ENCODE results near the gene MED9. TPM values are rescaled to one million over a fixed set of nuclear protein-coding genes. Genes with fewer than 3 reads are reported as not detected.
A peak's percentile ranks its signal among the peaks of the same experiment; 100 is the strongest.

The MED9 gene
- total and polyA plus RNA-seq, 12 donors = 8.2 to 41.2 (median 18.4) TPM

DNA sequence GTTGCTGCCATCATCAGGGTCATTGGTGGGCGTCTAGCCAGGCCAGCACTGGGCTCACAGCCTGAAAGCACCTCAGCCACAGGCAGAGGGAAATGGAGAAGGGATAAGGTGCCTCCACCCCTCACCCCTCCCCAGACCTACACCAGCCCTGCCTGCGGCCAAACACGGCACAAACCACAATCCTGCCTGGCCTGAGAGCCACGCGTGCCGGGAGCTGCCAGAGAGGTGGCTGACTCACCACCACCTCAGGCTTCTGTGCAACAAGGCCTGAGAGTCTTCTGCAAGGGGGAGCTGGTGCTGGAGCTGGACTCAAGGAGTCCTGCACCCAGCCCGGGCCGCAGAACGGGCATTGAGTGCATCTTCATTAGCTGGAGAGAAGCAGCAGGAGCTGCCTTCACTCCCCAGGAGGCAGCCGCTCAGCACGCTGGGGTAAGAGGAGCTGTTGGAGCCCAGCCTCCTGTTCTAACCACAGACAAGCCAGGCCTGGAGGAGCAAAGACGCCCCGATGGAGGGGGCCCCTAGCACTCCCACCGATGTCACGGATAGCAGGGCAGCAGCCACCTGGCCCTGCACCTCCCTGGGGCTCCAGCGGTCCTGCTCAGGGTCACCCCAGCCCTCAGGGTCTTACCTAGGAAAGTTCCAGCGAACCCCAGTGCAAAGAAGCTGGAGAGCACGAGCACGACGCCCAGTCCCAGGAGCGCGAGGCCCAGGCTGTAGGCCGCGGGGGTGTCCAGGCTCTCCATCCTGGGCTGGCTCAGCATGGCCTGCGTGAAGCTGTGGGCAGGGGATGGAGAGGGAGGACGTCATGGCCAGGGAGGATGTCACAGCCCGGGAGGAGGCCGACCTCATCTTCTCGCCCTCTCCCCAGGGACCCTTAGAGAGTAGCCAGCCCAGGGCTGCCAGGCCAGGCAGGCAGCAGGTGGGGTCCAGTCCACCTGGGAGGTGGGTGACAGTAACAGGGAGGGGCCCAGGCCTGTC, 35.4 kb downstream of the MED9 start:
- Histone ChIP-seq H3K27me3 (no peaks in the 10 kb centered on the region), H3K4me3 (no peak overlapping the region), H3K4me1 (replicated peaks in 1 of 2) (no peaks in the 10 kb centered on the region), H3K27ac (no peak overlapping the region), H3K36me3 (replicated peaks in 1 of 2) (no peaks in the 10 kb centered on the region), H3K9me3 (replicated peaks in 1 of 3) (no peaks in the 10 kb centered on the region)
- intact Hi-C loops (cut with DNase I) = no loop called here
- TF ChIP-seq, protein P1, sequence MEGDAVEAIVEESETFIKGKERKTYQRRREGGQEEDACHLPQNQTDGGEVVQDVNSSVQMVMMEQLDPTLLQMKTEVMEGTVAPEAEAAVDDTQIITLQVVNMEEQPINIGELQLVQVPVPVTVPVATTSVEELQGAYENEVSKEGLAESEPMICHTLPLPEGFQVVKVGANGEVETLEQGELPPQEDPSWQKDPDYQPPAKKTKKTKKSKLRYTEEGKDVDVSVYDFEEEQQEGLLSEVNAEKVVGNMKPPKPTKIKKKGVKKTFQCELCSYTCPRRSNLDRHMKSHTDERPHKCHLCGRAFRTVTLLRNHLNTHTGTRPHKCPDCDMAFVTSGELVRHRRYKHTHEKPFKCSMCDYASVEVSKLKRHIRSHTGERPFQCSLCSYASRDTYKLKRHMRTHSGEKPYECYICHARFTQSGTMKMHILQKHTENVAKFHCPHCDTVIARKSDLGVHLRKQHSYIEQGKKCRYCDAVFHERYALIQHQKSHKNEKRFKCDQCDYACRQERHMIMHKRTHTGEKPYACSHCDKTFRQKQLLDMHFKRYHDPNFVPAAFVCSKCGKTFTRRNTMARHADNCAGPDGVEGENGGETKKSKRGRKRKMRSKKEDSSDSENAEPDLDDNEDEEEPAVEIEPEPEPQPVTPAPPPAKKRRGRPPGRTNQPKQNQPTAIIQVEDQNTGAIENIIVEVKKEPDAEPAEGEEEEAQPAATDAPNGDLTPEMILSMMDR (IDR thresholded peaks at IDR 0.05) = no peak
- TF ChIP-seq POLR2A (IDR thresholded peaks at IDR 0.05) = no peak
- 76 to 88% (median 81%) methylated on average over 12 to 29 of the region's 29 CpGs for whole genome bisulfite sequencing, 4 donors
- peak in 4 of 7 donors; percentile 49 to 57 (median 55) for DNase-seq

DNA sequence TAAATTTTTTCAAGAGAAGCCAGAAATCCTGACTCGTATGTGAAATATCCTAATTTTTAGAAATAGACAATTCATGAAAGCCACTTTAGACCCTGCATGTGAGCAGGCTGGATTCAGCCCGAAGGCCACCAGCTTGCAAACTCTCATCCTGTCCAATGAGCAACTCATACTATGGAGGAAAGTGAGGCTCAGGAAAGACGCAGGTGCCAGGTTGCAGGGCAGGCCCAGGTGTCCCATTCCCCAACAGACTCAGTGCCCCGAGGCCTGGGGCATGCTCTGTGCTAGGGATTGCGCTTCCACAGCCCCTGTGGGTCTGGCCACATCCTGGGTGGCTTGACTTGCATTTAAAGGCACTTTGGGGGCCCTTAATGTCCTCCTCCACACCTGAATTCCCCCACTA, 36.1 kb downstream of the MED9 start:
- Histone ChIP-seq H3K4me1 (replicated peaks in 1 of 2) (no peaks in the 10 kb centered on the region), H3K9me3 (replicated peaks in 1 of 3) (no peaks in the 10 kb centered on the region), H3K27ac (no peak overlapping the region), H3K36me3 (replicated peaks in 1 of 2) (no peaks in the 10 kb centered on the region), H3K4me3 (no peak overlapping the region), H3K27me3 (no peaks in the 10 kb centered on the region)
- TF ChIP-seq, protein P1 (IDR thresholded peaks at IDR 0.05) = no peak
- no peak for TF ChIP-seq POLR2A (IDR thresholded peaks at IDR 0.05)
- intact Hi-C loops (cut with DNase I) = no loop called here
- 91 to 99% (median 93%) methylated on average over 4 to 5 of the region's 5 CpGs for WGBS, 4 donors
- DNase-seq = no peak

DNA sequence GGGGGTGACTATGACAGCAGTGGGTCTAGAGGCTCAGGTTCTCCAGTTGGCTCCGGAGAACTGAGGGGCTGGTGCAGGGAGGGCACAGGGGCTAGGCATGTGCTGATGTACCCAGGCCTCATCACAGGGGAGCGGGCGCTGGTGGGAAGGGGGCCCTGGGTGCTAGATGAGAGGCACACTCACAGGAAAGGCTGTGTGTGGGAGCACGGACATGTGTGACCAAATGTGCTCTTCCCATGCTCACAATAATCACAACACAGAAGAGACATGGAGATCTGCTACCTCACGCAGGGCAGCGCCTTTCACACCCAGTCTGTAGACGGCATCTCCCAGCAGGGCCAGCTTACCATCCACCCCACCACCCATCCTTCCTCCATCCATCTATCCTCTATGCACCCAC, 36.8 kb downstream of the MED9 start:
- Histone ChIP-seq H3K36me3 (replicated peaks in 1 of 2) (no peaks in the 10 kb centered on the region), H3K27ac (no peak overlapping the region), H3K4me3 (no peak overlapping the region), H3K9me3 (replicated peaks in 1 of 3) (no peaks in the 10 kb centered on the region), H3K27me3 (no peaks in the 10 kb centered on the region), H3K4me1 (replicated peaks in 1 of 2) (no peaks in the 10 kb centered on the region)
- 94 to 98% (median 96%) methylated on average over 7 of the region's 7 CpGs for WGBS, 4 donors
- TF ChIP-seq POLR2A (IDR thresholded peaks at IDR 0.05) = no peak
- TF ChIP-seq, protein P1 (IDR thresholded peaks at IDR 0.05) = no peak
- DNase-seq = no peak
- intact Hi-C loops (cut with DNase I) = no loop called here

DNA sequence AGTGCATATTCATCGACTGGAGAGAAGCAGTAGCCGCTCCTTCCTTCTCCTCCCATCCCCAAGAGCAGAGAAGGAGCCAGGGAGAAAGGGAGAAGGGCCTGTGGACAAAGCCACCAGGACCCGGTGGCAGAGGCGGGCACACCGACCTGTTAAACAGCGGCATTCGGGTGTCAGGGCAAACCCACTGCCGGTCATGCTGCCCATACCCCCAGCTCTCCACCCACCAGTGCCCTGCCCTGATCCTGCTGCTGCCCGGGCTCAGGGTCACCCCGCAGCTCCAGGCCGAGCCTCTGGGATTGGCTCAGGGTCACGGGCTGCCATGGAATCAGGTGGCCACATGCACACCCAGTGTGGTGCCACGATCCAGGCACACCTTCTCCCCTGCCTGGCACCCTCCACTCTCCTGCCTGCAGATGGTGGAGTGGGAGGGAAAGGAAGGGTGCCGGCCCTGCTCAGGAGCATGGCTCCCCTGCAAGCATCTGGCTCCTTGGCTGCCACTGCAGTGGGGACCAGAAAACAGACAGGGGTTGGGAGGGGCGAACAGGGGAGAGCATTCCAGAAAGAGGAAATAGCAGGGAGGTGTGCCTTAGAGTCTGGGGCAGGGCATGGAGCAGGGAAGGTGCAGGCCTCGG, 37.7 kb downstream of the MED9 start:
- Histone ChIP-seq H3K9me3 (replicated peaks in 1 of 3) (no peaks in the 10 kb centered on the region), H3K36me3 (replicated peaks in 1 of 2) (no peaks in the 10 kb centered on the region), H3K4me1 (replicated peaks in 1 of 2) (no peaks in the 10 kb centered on the region), H3K4me3 (no peak overlapping the region), H3K27me3 (no peaks in the 10 kb centered on the region), H3K27ac (peak overlapping the region in 1 of 5 donors; percentile 41)
- no peak for DNase-seq
- TF ChIP-seq, protein P1 (IDR thresholded peaks at IDR 0.05) = no peak
- TF ChIP-seq POLR2A (IDR thresholded peaks at IDR 0.05) = no peak
- intact Hi-C loops (cut with DNase I) = no loop called here
- 82 to 92% (median 84%) methylated on average over 10 to 16 of the region's 16 CpGs for WGBS, 4 donors
